ENCODE data around the gene C17orf107.
"Not testable (repeated sequence)": the region's sequence is repeated elsewhere in the genome, so short reads cannot be mapped to it uniquely, and the experiment has no call there.

Gene C17orf107

GRCh38 chr17:4900231-4901107 is 1.1 kb downstream of the C17orf107 start:
- peak in 1 of 2 experiments; percentile 32 for DNase-seq (ENCODE audit: low read depth in 2 of 2)

GRCh38 chr17:4901108-4901647 is 1.8 kb downstream of the C17orf107 start:
- DNase-seq (ENCODE audit: low read depth in 2 of 2), result no peak

GRCh38 chr17:4901648-4902344 is 2.5 kb downstream of the C17orf107 start:
- no peak for DNase-seq (ENCODE audit: low read depth in 2 of 2)

- DNase-seq (ENCODE audit: low read depth in 2 of 2), result no peak
Measured at GRCh38 chr17:4902540-4902939, 3.2 kb downstream of the C17orf107 start.

GRCh38 chr17:4903051-4903818 is 3.9 kb downstream of the C17orf107 start, which contains the start of gene CHRNE:
CHRNE (minus strand) TSS chr17:4903098; CDS start chr17:4903063, 35 bp downstream.
- DNase-seq (ENCODE audit: low read depth in 2 of 2), result peak; percentile 48 to 82

GRCh38 chr17:4906642-4907041 is 7.3 kb downstream of the C17orf107 start:
- DNase-seq (ENCODE audit: low read depth in 2 of 2), result not testable (repeated sequence)

- no peak for DNase-seq (ENCODE audit: low read depth in 2 of 2)
Measured at GRCh38 chr17:4908301-4908700, 9.0 kb downstream of the C17orf107 start.

- DNase-seq (ENCODE audit: low read depth in 2 of 2), result peak; percentile 44 to 67
Measured at GRCh38 chr17:4908711-4909496, 9.6 kb downstream of the C17orf107 start.

GRCh38 chr17:4913994-4914393 is 14.7 kb downstream of the C17orf107 start:
- no peak for DNase-seq (ENCODE audit: low read depth in 2 of 2)

GRCh38 chr17:4914551-4914950 is 15.2 kb downstream of the C17orf107 start:
- not testable (repeated sequence) for DNase-seq (ENCODE audit: low read depth in 2 of 2)

GRCh38 chr17:4919511-4920047 is 20.2 kb downstream of the C17orf107 start:
- DNase-seq (ENCODE audit: low read depth in 2 of 2), result no peak

GRCh38 chr17:4920351-4921048 is 21.2 kb downstream of the C17orf107 start:
- DNase-seq (ENCODE audit: low read depth in 2 of 2), result no peak

- no peak for DNase-seq (ENCODE audit: low read depth in 2 of 2)
Measured at GRCh38 chr17:4921320-4921719, 22.0 kb downstream of the C17orf107 start.

GRCh38 chr17:4926577-4927335 is 27.4 kb downstream of the C17orf107 start:
- not testable (repeated sequence) for DNase-seq (ENCODE audit: low read depth in 2 of 2)

GRCh38 chr17:4928881-4929280 is 29.5 kb downstream of the C17orf107 start:
- DNase-seq (ENCODE audit: low read depth in 2 of 2), result no peak

GRCh38 chr17:4931963-4932362 is 32.6 kb downstream of the C17orf107 start, which contains the start of gene GP1BA:
GP1BA (plus strand) TSS chr17:4932277; CDS start chr17:4932605, 328 bp downstream.
- no peak for DNase-seq (ENCODE audit: low read depth in 2 of 2)

GRCh38 chr17:4932756-4933155 is 33.4 kb downstream of the C17orf107 start:
- DNase-seq (ENCODE audit: low read depth in 2 of 2), result no peak

GRCh38 chr17:4933646-4934045 is 34.3 kb downstream of the C17orf107 start:
- no peak for DNase-seq (ENCODE audit: low read depth in 2 of 2)
